Measurements from ENCODE around the gene SUMO3.

GRCh38 chr21:44815852-44816628 is 1.8 kb downstream of the SUMO3 start:
- no peak for TF ChIP-seq CTCF (IDR thresholded peaks at IDR 0.05)
- TF ChIP-seq POLR2A (IDR thresholded peaks at IDR 0.05): no peak
